Measurements from ENCODE around the gene PPP3CA.
"Not testable (repeated sequence)": the region's sequence is repeated elsewhere in the genome, so short reads cannot be mapped to it uniquely, and the experiment has no call there.

PPP3CA gene

DNA sequence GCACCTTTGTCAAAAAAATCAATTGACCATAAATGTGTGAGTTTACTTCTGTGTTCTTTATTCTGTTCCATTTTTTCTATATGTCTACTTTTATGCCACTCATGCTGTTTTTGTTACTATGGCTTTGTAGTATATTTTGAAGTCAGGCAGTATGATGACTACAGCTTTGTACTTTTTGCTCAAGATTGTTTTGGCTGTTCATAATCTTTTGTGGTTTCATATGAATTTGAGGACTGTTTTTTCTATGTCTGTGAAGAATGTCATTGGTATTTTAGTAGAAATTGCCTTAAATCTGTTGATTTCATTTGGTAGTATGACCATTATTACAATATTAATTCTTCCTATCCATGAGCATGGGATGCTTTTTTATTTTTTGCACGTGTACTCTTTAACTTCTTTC, 346.8 kb downstream of the PPP3CA start:
- DNase-seq (ENCODE audit: low read depth) = no peak

- DNase-seq (ENCODE audit: low read depth) = no peak
Observed at GRCh38 chr4:100995671-100996070, 351.7 kb downstream of the PPP3CA start.

GRCh38 chr4:100995002-100995401, 352.3 kb downstream of the PPP3CA start:
- DNase-seq (ENCODE audit: low read depth) = not testable (repeated sequence)

- DNase-seq (ENCODE audit: low read depth) = not testable (repeated sequence)
Observed at GRCh38 chr4:100991332-100992069, 355.8 kb downstream of the PPP3CA start.

DNA sequence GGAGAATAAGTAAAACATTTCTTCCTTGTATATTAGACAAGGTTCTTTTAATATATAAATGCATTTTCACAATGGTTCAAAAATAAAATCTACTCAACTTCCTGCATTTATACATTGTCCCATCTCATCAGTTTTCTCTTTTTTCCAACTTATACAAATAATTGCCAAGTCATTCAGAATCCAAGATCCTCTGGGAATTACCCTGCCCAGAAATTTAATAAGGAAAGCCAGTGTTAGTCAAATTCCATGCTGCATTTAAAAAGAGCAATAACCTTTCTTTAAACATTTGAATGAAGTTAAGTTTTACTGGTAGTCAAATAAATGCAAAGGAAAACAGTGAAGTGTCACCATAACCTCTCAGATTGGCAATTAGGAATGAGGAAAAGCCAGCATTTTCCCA, 357.9 kb downstream of the PPP3CA start:
- DNase-seq (ENCODE audit: low read depth) = no peak

DNA sequence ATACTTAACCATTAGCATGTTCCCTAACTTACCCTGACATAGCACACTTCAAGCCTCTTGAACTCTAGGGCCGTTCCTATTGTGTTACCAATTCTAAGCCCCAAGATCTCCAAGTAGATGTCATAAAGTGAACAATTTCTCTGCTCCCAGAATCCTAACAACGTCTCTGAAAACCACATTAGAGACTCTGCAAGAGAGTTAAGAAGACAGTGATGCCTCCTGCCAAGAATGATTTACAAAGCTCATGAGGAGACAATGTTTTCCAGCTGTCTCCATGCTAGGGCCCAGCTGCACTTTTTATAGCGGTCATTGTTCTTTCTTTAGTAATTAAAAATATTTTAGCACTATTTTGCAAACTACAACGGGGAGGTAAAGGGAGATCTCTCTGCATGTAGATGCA, 358.4 kb downstream of the PPP3CA start:
- no peak for DNase-seq (ENCODE audit: low read depth)

GRCh38 chr4:100986360-100986868, 360.9 kb downstream of the PPP3CA start:
- DNase-seq (ENCODE audit: low read depth) = no peak

DNA sequence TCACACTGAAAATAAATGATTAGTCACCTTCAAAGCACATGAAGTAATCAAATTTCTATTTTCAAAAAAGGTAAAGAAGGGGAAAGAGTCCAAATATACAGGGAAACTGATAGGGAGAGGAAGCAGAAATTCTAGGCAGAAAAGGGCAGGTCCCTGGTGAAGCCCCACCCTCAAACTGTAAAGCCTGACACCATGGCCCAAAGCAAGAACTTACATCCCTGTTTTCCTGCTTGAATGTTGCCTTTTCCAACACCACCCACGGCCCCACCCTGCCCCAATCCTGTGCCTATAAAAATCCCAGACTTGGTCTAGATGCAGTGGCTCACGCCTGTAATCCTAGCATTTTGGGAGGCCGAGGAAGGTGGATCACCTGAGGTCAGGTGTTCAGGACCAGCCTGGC, 361.8 kb downstream of the PPP3CA start:
- no peak for DNase-seq (ENCODE audit: low read depth)

- no peak for DNase-seq (ENCODE audit: low read depth)
Observed at GRCh38 chr4:100984901-100985300, 362.4 kb downstream of the PPP3CA start.

- no peak for DNase-seq (ENCODE audit: low read depth)
Observed at GRCh38 chr4:100983426-100983825, 363.9 kb downstream of the PPP3CA start.

GRCh38 chr4:100982345-100982744, 365.0 kb downstream of the PPP3CA start:
- DNase-seq (ENCODE audit: low read depth) = no peak

DNA sequence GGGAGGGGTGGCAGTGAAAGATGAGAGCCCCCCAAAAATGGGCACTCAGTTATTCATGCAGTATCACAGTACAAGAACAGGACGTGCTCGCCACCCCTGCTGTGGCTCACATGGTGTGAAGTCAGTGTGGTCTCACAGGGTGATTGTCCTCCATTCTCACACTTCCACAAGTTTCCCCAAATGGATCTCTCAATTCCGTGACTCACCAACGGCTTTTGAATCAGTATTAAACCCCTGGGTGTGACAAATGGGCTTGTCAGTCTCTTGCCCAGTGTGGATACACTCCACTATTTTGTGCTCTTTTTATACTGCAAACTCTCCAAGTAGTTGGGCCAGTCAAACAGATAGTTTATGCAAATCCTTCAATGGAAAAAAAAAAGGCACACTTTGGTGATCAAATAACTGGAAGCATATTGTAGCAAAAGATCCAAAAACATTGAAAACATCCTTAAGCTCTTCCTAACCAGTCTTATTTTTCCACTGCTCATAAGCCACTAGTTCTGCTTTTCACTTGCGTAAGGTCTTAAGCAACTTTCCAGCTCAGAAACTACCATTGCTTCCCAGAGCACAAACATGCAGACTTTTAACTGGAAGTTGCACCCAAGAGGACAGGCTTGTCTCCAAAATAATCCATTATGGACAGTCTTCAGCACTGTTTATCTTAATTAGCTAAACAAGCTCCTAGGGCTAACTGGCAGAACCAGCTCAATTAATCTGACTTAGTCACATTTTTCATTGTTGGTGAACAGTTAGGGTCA, 365.7 kb downstream of the PPP3CA start:
- DNase-seq (ENCODE audit: low read depth) = no peak

DNA sequence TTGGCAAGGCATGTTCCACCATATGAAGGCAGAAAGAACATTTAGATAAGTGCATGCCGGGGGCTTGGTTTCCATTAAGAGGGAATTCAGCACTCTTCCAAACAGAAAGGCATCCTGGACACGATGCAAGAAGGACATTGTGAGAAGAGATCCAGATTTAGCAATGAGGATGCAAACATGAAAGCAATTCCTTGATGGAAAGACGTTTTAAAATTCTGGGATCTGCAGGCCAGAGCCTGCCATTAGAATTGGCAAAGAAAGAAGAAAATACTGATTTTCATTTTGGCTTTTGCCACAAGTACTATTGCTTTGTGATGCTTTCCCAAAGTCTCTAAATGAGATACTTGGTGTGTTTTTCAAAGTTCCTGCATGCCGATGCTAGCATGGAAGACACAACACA, 367.6 kb downstream of the PPP3CA start:
- no peak for DNase-seq (ENCODE audit: low read depth)

GRCh38 chr4:100977746-100978397, 369.5 kb downstream of the PPP3CA start:
- no peak for DNase-seq (ENCODE audit: low read depth)

DNA sequence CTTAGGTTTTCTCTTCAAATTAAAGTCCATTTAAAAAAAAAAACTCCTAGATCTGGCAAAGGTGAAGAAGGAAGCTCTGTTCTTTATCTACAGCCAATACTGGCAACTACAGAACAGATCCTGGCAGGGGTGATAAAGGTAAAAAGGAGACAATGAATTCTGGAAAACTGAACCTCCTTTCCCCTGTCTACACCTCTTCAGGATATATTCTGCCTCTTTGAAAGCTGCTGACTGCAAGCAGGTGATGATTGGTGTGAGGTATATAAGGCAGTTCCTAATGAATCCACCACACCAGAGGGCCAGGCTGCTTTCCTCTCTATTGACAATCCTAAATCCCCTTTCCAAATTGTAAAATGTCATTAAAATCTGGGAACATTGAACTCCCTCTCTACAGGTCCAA, 370.1 kb downstream of the PPP3CA start:
- no peak for DNase-seq (ENCODE audit: low read depth)

Measured in stimulated activated CD8-positive, alpha-beta memory T cell treated with anti-CD3 and anti-CD28 coated beads, Interleukin-15, amount 100 ng/mL, for 1 hour (primary cell).